GM21529 (cell line): ENCODE results near the gene PXDC1.
A peak's percentile ranks its signal among the peaks of the same experiment; 100 is the strongest.
"Not testable (repeated sequence)": the region's sequence is repeated elsewhere in the genome, so short reads cannot be mapped to it uniquely, and the experiment has no call there.

Experiments used
- ATAC-seq: cut with Tn5 transposase; IDR thresholded peaks from one replicate; pipeline ENCODE4 v1.9.1; 2021; ENCODE audit not compliant: unreplicated experiment

The PXDC1 gene

DNA sequence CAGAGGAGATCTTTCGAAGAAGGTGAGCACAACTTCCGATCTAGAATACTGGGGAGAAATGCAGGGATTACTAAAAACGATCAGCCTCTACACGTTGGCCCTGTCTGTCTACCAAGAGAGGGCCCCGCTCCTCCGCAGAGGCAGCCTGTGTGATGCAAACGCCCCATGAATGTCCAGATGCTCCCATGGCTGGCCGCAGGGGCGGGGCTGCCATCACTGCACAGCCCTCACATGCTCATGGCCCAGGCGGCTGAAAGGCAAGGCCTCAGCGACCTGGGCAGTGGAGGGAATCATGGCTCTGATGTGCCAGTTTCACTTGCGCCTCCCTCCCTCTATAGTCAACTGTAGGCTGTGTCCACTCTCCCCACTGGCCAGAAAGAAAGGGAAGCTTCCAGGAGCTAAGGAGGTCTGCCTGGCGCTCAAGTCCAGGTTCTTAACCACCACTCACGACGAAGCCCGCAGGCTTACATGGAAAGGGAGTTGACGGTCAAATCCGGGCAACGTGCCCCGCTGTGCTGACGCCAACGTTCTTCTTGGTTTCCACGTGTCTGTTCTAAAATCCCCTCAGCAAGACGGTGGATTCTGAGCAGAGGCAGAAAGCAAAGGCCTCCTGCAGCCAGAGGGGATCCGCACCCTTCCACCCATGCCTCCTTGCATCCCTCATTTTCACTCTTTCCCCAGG, 14.2 kb downstream of the PXDC1 start:
- no peak for ATAC-seq

DNA sequence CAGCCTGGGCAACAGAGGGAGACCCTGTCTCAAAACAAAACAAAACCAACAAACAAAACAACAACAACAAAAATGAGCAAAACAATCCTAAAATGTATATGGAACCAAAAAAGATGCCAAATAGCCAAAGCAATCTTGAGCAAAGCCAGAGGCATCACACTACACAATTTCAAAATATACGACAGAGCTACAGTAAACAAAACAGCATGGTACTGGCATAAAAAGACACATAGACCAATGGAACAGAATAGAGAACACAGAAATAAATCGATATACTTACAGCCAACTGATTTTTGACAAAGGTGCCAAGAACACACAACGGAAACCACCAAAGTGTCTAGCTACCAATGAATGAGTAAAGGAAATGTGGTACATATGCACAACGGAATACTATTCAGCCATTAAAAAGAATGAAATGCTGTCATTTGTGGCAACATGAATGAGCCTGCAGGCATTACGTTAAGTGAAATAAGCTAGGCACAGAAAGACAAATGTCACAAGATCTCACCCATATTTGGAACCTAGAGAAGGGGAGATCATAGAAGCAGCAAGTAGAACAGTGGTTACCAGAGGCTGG, 16.4 kb downstream of the PXDC1 start:
- no peak for ATAC-seq

GRCh38 chr6:3734023-3734422, 17.5 kb downstream of the PXDC1 start:
- ATAC-seq, result no peak

- ATAC-seq, result no peak
Measured at GRCh38 chr6:3733321-3733925, 18.1 kb downstream of the PXDC1 start.

DNA sequence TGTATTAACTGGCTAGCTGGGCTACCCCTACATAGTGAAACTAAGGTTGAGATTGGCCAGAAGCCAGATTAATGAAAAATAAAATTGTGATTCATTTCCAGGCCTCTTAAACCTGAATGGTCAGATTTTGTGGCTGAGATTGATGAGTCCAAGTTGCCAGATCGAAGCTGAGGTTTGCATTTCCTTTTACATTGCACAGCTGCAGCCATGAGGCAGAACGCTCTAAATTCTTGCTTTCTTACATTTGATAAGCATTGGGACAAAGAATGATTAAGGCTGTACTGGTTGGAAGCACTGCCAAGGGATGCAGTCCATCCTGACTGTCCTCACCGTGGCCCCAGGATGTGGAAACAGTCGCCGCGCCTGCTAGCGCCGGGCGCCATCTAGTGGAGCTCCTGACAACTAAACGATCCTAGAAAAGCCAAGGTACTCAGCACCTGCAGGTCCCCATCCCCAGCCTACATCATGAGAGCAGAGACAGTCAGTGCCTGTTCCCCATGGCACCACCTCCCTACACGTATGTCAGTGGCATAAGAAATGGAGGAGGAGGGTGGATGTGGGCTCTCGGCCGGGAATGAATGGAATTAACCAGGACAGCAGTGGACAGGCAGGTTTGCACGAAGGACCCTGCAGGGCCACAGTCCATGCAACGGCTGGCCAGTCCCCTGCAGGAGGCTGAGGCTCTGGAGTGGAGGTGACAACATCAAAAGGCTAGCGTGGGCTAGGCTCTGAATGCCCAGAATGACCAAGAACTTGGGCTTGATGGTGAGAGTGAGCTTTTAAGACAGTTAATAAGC, 19.0 kb downstream of the PXDC1 start:
- ATAC-seq, result peak; percentile 59

- no peak for ATAC-seq
Measured at GRCh38 chr6:3731700-3732099, 19.8 kb downstream of the PXDC1 start.

GRCh38 chr6:3729603-3730344, 21.7 kb downstream of the PXDC1 start:
- no peak for ATAC-seq

GRCh38 chr6:3727593-3728108, 23.9 kb downstream of the PXDC1 start:
- no peak for ATAC-seq

GRCh38 chr6:3727036-3727435, 24.5 kb downstream of the PXDC1 start:
- no peak for ATAC-seq

DNA sequence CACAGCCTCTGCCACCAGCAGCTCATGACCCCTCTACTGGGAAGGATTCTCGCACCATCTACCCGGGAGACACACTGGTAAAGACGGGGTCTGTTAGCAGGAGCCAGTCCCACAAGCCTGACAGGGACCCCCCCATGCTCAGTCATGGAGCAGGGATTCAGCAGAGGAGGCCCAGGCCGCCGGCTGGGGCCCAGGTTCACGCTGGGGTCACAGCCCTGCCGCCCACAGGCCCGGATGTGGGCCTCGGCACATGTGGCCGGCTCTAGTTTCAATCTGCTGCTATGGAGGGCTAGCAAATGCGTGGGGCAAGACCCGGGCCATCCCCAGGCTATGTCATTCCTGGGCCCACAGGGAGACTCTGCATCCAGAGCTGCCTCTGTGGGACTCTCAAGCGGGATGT, 25.1 kb downstream of the PXDC1 start:
- no peak for ATAC-seq

DNA sequence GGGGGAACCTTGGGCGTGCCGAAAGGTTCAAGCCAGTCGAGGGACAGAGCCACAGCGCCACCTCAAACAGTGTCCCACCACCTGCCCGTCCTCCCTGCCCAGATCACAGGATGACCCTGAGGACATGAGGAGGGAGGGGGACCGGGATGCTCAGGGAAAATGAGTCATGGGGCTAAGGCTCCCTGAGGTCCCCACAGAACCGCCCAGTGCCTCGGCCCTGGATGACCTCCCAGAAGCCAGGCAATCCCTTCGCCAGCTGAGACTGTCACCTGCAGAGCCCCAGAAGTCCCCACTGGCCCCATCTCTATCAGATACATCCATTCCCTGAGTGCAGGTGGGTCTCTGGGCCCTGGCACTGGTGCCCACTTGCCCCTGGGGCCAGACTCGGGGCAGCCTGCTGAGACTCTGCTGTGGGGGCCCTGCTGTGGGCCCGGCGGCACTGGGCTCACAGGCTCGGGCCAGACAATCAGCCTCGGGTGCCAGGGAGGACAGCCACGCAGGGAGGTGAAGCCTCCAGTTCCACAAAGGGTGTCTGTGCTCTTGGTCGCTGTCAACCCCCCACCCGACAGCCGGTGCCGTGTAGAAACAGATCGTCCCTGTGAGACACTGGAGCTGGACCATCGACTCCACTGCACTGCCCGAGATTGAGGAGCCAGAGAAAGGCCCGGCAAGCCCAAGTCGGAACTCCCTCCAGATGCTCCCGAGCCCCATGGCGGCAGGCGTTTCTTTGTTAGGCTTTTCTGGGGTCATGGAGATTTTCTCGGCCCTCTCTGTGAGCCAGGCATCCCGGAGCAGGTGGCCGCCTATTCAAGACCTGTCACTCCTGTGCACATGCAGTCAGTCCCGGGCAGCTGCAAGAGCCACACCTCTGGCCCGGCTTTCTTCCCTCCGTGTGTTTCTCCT, 26.1 kb downstream of the PXDC1 start:
- ATAC-seq, result no peak

DNA sequence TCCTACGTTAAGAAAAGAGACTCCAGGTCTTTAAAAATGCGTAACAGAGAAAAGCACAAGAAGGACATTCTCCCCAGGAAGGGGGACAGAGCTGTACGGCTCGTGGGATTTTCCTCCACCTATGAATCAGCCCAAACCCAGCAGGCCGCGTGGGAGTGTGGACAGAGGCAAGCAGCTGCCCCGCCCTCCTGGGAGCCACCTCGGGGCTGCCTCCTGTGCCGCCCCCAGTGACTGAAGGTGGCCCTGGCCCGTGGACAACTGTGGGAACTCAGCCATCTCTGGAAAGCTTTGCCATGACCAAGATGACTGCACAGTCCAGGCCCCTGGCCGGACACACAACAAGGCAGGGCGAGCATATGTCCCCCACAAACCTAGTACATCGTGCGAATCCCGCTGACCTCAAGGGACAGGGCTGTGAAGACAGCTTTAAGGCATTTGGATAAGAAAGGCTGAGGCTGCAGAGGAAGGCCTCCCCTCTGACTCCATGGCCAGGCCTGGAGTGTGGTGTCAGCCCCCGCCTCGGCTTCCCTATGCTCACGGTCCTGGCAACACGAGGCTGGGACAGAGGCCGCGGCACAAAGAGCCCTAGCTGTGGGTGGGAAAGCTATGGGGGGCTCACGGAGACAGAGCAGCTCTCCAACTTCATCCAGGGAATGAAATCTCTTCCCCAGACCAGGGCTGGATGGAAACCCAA, 26.9 kb downstream of the PXDC1 start:
- ATAC-seq, result no peak

- ATAC-seq, result no peak
Measured at GRCh38 chr6:3723966-3724365, 27.5 kb downstream of the PXDC1 start.

DNA sequence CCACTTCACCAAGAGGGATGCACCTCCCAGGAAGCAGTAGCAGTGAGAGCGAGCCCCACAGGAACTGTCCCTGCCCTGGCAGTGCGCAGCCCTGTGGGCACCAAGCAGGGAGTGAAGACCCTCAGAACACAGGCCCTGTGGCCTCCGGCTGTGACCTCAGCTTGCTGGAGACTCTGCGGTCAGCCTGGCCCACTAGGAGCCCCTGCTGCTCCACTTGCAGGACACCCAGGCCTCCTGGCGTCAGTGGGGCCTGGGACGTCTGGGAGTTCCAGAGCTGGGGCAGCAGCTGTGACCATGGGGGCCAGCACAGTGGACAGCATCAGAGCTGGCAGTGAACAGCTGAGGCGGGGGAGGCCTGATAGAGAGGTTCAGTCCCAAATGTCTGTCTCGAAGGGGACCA, 28.3 kb downstream of the PXDC1 start:
- ATAC-seq, result no peak

- ATAC-seq, result no peak
Measured at GRCh38 chr6:3722785-3723184, 28.7 kb downstream of the PXDC1 start.

DNA sequence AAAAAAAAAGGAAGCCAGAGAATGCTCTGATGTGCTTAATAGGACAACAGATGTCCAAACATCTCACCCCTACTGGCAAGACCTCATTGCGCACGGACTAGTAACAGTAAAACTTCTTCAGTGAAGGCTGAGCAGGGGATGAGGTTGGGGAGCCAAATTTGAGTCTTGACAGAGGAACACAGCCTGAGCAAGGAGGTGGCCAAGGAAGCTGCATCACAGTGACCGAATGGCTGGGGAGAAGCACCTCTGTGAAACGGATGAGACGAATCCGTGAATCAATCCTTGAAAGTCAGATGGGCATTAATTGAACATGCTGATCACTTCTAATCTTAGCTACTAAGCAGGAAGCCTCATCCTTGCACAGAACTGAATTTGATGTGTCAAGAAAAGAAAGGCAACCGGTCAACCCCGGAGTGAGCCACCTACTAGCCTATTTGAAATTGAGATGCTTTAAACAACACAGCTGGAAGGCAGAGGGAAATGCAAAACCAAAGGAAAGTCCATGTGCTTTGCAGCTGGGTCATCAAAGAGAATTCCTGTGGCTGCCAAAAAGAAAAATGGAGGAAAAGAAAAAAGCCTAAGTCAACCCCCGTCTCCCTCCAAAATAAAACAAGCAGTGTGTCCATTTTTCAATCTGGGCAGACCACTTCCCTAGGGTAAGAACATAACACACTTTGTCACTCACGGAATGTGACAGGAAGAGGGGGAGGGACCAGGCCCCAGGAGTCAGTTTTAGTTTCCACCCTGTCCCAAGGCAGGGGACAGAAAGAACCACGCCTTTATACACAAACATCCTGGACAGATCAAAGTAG, 29.5 kb downstream of the PXDC1 start:
- ATAC-seq, result no peak

- not testable (repeated sequence) for ATAC-seq
Measured at GRCh38 chr6:3720770-3721169, 30.7 kb downstream of the PXDC1 start.
